Esophagus muscularis mucosa (tissue), 4 donors: ENCODE measurements around the gene GCK. TPM values are rescaled to one million over a fixed set of nuclear protein-coding genes. Genes with fewer than 3 reads are reported as not detected.

ENCODE experiments used
- DNase-seq: peaks from one replicate; pipeline ENCODE4 v3.0.0-alpha.2; 2017; ENCODE audit errors: extremely low spot score
- H3K27ac ChIP-seq, 4 donors: fragments of 200-600 bp; sonication (generic); replicated peaks in 1 of 4; 1 replicate in 3 of 4; 2 replicates in 1 of 4; pipeline ENCODE4 v1.5.1; 2016 to 2019; ENCODE audit warnings: mild to moderate bottlenecking in 1 of 4
- H3K27me3 ChIP-seq, 4 donors: fragments of 200-600 bp; sonication (generic); one replicate each; pipeline versions ENCODE4 v1.5.1 to v1.6.0; 2016 to 2019
- H3K36me3 ChIP-seq, 4 donors: fragments of 200-600 bp; sonication (generic); one replicate each; pipeline ENCODE4 v1.5.1; 2016 to 2019
- H3K4me1 ChIP-seq, 4 donors: fragments of 200-600 bp; sonication (generic); one replicate each; pipeline ENCODE4 v1.5.1; 2016 to 2019
- H3K4me3 ChIP-seq, 4 donors: fragments of 200-600 bp; sonication (generic); 1 replicate in 2 of 4; 2 replicates in 2 of 4; pipeline ENCODE4 v1.5.1; 2016 to 2019; ENCODE audit warnings: mild to moderate bottlenecking in 4 of 4, moderate library complexity in 1 of 4
- H3K9me3 ChIP-seq, 4 donors: fragments of 200-600 bp; sonication (generic); 1 replicate in 3 of 4; 2 replicates in 1 of 4; pipeline ENCODE4 v1.5.1; 2016 to 2019
- CTCF ChIP-seq, 3 experiments: fragments of 200-600 bp in 2 of 3; fragments of 450-650 bp in 1 of 3; sonication (generic) in 2 of 3; IDR thresholded peaks; one replicate each; pipeline ENCODE4 v1.5.1; 2017 to 2019; ENCODE audit warnings: antibody characterized with exemption in 3 of 3, mild to moderate bottlenecking in 2 of 3, moderate library complexity in 1 of 3
- EP300 ChIP-seq: sonication (generic); formaldehyde crosslinking; IDR thresholded peaks from one replicate; pipeline ENCODE4 v1.6.1; 2017; ENCODE audit warnings: antibody characterized with exemption
- POLR2A ChIP-seq: fragments of 450-650 bp; IDR thresholded peaks from one replicate; pipeline ENCODE4 v1.6.1; 2017; ENCODE audit warnings: antibody characterized with exemption, moderate library complexity, mild to moderate bottlenecking, low read depth
- POLR2AphosphoS5 ChIP-seq, 2 donors: sonication (generic); formaldehyde crosslinking; IDR thresholded peaks; one replicate each; pipeline ENCODE4 v1.6.1; 2017; ENCODE audit warnings: antibody characterized with exemption in 2 of 2
- WGBS: methylation state at CpG from one replicate; pipeline ENCODE4 v1.1.5; 2018; 5-methylcytosine and 5-hydroxymethylcytosine counted together
- intact Hi-C: fragments of 100-400 bp; cut with DNase I; formaldehyde crosslinking; loops from one replicate; pipeline ENCODE4 v1.15.1; 2023
- total RNA-seq, 4 donors: library from RNA; depleted of rRNA; stranded (reverse); fragments of >200 nt; gene quantifications; one replicate each; pipeline versions ENCODE4 v1.1.0 to v1.2.1, GENCODE V29; 2016

GCK gene
- total RNA-seq, 4 donors from 2014 or later, result 0.75 to 2.8 (median 1.2) TPM

DNA sequence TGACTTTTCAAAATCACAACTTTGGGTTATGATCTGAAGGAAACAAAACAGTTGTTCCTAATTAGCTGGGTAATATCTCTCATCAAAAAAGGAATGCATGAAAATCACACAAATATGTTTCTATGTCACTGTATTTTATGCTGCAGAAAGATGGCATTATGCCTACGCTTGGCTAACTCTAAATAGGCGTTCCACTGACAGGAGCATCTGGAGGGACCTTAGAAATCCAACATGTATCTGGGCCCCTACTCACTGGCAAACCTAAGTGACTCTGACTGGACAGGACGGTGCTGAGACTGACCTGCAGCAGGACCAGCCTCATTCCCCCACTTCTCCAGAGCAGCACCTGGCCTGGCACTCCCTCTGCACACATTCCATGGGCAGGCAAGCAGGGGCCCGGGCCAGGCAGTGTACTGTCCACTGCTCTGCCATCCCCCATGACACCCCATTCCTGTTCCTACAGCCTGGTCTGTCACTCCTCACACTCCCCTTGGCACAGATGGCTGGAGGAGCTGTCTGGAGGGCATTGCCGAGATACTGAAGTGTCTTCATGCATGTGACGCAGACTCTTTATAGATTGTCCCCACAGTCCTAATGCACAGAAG lies 45.5 kb downstream of the GCK start:
- peaks cover 18 to 19% (median 19%) of the 10 kb centered on the region in 4 donors for H3K4me1 ChIP-seq
- H3K36me3 ChIP-seq, result no peaks in the 10 kb centered on the region
- no peaks in the 10 kb centered on the region for H3K9me3 ChIP-seq
- no peak for DNase-seq
- WGBS, result 85% methylated on average over 4 of the region's 6 CpGs
- TF ChIP-seq POLR2AphosphoS5 (IDR thresholded peaks at IDR 0.05) (no peak), EP300 (no peak), POLR2A (no peak), CTCF (IDR thresholded peaks at IDR 0.05) (no peak)
- H3K27me3 ChIP-seq, result peaks cover 0 to 22% (median 4%) of the 10 kb centered on the region in 4 donors
- H3K27ac ChIP-seq, result no peak overlapping the region
- H3K4me3 ChIP-seq, result no peak overlapping the region
- intact Hi-C loops, result no loop called here

DNA sequence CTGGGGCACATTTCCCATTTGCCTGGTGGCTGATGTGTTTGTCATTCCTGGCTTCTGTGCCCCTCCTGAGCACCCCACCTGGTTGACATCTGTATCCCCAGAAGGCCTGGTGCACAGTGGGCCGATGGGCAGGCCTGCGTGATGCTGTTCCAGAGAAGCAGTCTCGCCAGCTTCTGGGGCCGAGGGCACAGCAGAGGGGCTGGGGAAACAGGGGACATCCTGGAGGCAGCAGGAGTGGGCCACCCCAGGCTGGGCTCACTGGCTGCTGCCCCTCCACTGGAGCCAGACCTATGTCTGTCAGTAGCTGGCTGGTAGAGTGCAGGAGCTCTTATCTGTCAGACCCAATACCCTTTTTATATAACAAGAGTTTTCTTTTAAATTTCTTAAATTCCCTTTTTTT lies 47.2 kb downstream of the GCK start:
- WGBS, result 100% methylated on average over 4 of the region's 4 CpGs
- Histone ChIP-seq H3K4me1 (peaks cover 18 to 19% (median 19%) of the 10 kb centered on the region in 4 donors), H3K27me3 (peaks cover 0 to 22% (median 4%) of the 10 kb centered on the region in 4 donors), H3K27ac (no peak overlapping the region), H3K4me3 (no peak overlapping the region), H3K9me3 (no peaks in the 10 kb centered on the region), H3K36me3 (no peaks in the 10 kb centered on the region)
- no peak for DNase-seq
- no peak for TF ChIP-seq CTCF (IDR thresholded peaks at IDR 0.05)
- TF ChIP-seq EP300, result no peak
- TF ChIP-seq POLR2AphosphoS5 (IDR thresholded peaks at IDR 0.05), result no peak
- TF ChIP-seq POLR2A, result no peak
- intact Hi-C loops, result no loop called here

GRCh38 chr7:44141221-44141850 lies 47.9 kb downstream of the GCK start, which contains the start of gene MYL7:
TSS of gene MYL7 (minus strand) at chr7:44141332. CDS start at chr7:44141305, 27 bp downstream.
- Histone ChIP-seq H3K4me3 (no peak within 1 kb of the TSS), H3K9me3 (no peaks in the 10 kb centered on the region), H3K36me3 (no peaks in the 10 kb centered on the region), H3K27me3 (peaks cover 0 to 17% (median 4%) of the 10 kb centered on the region in 4 donors), H3K27ac (no peak within 1 kb of the TSS), H3K4me1 (peaks cover 13 to 15% (median 14%) of the 10 kb centered on the region in 4 donors)
- intact Hi-C loops, result no loop called here
- DNase-seq, result no peak
- 90% methylated on average over 4 of the region's 6 CpGs for WGBS
- no peak for TF ChIP-seq POLR2AphosphoS5 (IDR thresholded peaks at IDR 0.05)
- TF ChIP-seq CTCF (IDR thresholded peaks at IDR 0.05), result no peak
- no peak for TF ChIP-seq EP300
- TF ChIP-seq POLR2A, result no peak

GRCh38 chr7:44140341-44140740 lies 48.9 kb downstream of the GCK start:
- H3K9me3 ChIP-seq, result no peaks in the 10 kb centered on the region
- DNase-seq, result no peak
- H3K36me3 ChIP-seq, result no peaks in the 10 kb centered on the region
- no peak overlapping the region for H3K27ac ChIP-seq
- H3K4me1 ChIP-seq, result peaks cover 3 to 7% (median 4%) of the 10 kb centered on the region in 4 donors
- intact Hi-C loops, result no loop called here
- H3K4me3 ChIP-seq, result no peak overlapping the region
- 89% methylated on average over 7 of the region's 10 CpGs for WGBS
- TF ChIP-seq EP300, result no peak
- TF ChIP-seq CTCF (IDR thresholded peaks at IDR 0.05), result no peak
- TF ChIP-seq POLR2AphosphoS5 (IDR thresholded peaks at IDR 0.05), result no peak
- no peak for TF ChIP-seq POLR2A
- peaks cover 0 to 7% (median 2%) of the 10 kb centered on the region in 4 donors for H3K27me3 ChIP-seq
